SU-DHL-6 (cell line): Measurements from ENCODE around the gene LTBP1.

ENCODE experiments used
- H2AFZ ChIP-seq: fragments of 200-600 bp; sonication (generic); 2 replicates; pipeline ENCODE4 v1.6.1; 2014; ENCODE audit warnings: low read depth, mild to moderate bottlenecking, moderate library complexity, mixed read lengths, antibody characterized with exemption, low read length; ENCODE audit not compliant: severe bottlenecking
- H3F3A ChIP-seq: fragments of 200-600 bp; shearing (Covaris generic); 2 replicates; pipeline ENCODE4 v1.6.0; 2016; ENCODE audit warnings: antibody characterized with exemption, mild to moderate bottlenecking; ENCODE audit not compliant: insufficient read depth
- H3K27ac ChIP-seq: fragments of 200-600 bp; sonication (generic); 2 replicates; pipeline ENCODE4 v1.5.1; 2016; ENCODE audit warnings: low read depth, mild to moderate bottlenecking, low read length, moderate library complexity, mixed read lengths
- H3K27me3 ChIP-seq: fragments of 200-600 bp; sonication (generic), shearing (Covaris generic); 2 replicates; pipeline ENCODE4 v1.6.0; 2014; ENCODE audit warnings: mild to moderate bottlenecking, low read length
- H3K36me3 ChIP-seq: fragments of 200-600 bp; sonication (generic); 2 replicates; pipeline ENCODE4 v1.6.1; 2014; ENCODE audit warnings: mild to moderate bottlenecking, low read length, mixed read lengths
- H3K4me2 ChIP-seq: fragments of 300-600, 200-600 bp; shearing (Covaris generic), sonication (generic); 2 replicates; pipeline ENCODE4 v1.6.0; 2014; ENCODE audit warnings: low read length, low read depth, mild to moderate bottlenecking; ENCODE audit not compliant: poor library complexity, severe bottlenecking
- H3K4me3 ChIP-seq: fragments of 200-600 bp; sonication (generic); 2 replicates; pipeline ENCODE4 v1.5.1; 2014; ENCODE audit warnings: antibody characterized with exemption, low read length, mild to moderate bottlenecking, mixed read lengths; ENCODE audit not compliant: insufficient read depth, poor library complexity, severe bottlenecking
- H3K79me2 ChIP-seq: fragments of 200-600 bp; sonication (generic); 2 replicates; pipeline ENCODE4 v1.6.1; 2014; ENCODE audit warnings: mild to moderate bottlenecking, low read length, moderate library complexity; ENCODE audit not compliant: insufficient read depth
- H3K9ac ChIP-seq: fragments of 200-600 bp; sonication (generic); 2 replicates; pipeline ENCODE4 v1.7.0; 2014; ENCODE audit warnings: mild to moderate bottlenecking, low read length
- H3K9me2 ChIP-seq: fragments of 200-600 bp; sonication (generic); replicated peaks from 2 replicates; pipeline ENCODE4 v1.6.1; 2014; ENCODE audit warnings: low read length; ENCODE audit not compliant: insufficient read depth
- H3K9me3 ChIP-seq: fragments of 200-600 bp; sonication (generic); 2 replicates; pipeline ENCODE4 v1.6.1; 2014; ENCODE audit warnings: low read length, mixed read lengths; ENCODE audit not compliant: insufficient read depth
- H4K20me1 ChIP-seq: fragments of 200-600 bp; sonication (generic); 2 replicates; pipeline ENCODE4 v1.6.1; 2014; ENCODE audit warnings: low read depth, mild to moderate bottlenecking, antibody characterized with exemption, low read length, moderate library complexity, mixed read lengths
- EZH2phosphoT487 ChIP-seq: fragments of 200-600 bp; sonication (generic), shearing (Covaris generic); conservative IDR thresholded peaks from 2 replicates; pipeline ENCODE4 v1.6.1; 2018; ENCODE audit warnings: mild to moderate bottlenecking, antibody characterized with exemption, low read length, moderate library complexity, mixed read lengths
- TF ChIP-seq, protein P1 (sequence below): fragments of 200-600 bp; sonication (generic); IDR thresholded peaks from one replicate; pipeline ENCODE4 v1.5.1; 2017; ENCODE audit warnings: antibody characterized with exemption, mild to moderate bottlenecking, low read length, moderate library complexity; ENCODE audit not compliant: insufficient read depth, poor library complexity, severe bottlenecking

LTBP1 gene

DNA sequence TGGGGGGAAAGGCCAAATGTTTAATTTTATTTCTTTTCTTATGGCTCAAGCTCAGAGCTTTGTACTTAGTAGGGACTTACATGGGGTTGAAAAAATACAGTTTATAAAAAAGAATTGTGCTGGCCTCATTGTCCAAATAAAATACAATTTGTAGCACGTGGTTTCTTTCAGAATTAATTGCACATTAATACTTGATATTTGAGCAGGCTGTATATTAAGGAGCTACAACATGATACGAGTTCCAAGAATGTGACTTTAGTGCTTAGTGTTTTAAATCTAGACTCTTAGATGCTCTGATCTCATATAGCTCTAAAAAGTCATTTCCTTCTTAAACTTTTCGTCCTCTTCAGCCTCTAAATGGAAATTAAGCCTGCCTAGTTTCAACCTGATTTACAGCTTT, 483.3 kb downstream of the LTBP1 start:
- no peak overlapping the region for H3K9ac ChIP-seq
- H3K27ac ChIP-seq = no peak overlapping the region
- no peaks in the 10 kb centered on the region for H4K20me1 ChIP-seq
- no peaks in the 10 kb centered on the region for H3K27me3 ChIP-seq
- no peaks in the 10 kb centered on the region for H3K9me2 ChIP-seq
- TF ChIP-seq EZH2phosphoT487 = no peak
- TF ChIP-seq, protein P1, sequence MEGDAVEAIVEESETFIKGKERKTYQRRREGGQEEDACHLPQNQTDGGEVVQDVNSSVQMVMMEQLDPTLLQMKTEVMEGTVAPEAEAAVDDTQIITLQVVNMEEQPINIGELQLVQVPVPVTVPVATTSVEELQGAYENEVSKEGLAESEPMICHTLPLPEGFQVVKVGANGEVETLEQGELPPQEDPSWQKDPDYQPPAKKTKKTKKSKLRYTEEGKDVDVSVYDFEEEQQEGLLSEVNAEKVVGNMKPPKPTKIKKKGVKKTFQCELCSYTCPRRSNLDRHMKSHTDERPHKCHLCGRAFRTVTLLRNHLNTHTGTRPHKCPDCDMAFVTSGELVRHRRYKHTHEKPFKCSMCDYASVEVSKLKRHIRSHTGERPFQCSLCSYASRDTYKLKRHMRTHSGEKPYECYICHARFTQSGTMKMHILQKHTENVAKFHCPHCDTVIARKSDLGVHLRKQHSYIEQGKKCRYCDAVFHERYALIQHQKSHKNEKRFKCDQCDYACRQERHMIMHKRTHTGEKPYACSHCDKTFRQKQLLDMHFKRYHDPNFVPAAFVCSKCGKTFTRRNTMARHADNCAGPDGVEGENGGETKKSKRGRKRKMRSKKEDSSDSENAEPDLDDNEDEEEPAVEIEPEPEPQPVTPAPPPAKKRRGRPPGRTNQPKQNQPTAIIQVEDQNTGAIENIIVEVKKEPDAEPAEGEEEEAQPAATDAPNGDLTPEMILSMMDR = no peak
- no peak overlapping the region for H3K4me2 ChIP-seq
- no peaks in the 10 kb centered on the region for H3K9me3 ChIP-seq
- H3K4me3 ChIP-seq = no peak overlapping the region
- H3F3A ChIP-seq = no peaks in the 10 kb centered on the region
- no peaks in the 10 kb centered on the region for H3K36me3 ChIP-seq
- H3K79me2 ChIP-seq = no peaks in the 10 kb centered on the region
- no peak overlapping the region for H2AFZ ChIP-seq

- Histone ChIP-seq H4K20me1 (no peaks in the 10 kb centered on the region), H3K27ac (no peak overlapping the region), H3K4me3 (no peak overlapping the region), H3F3A (no peaks in the 10 kb centered on the region), H3K36me3 (no peaks in the 10 kb centered on the region), H3K9me3 (no peaks in the 10 kb centered on the region), H3K4me2 (no peak overlapping the region), H3K79me2 (no peaks in the 10 kb centered on the region), H2AFZ (no peak overlapping the region), H3K9ac (no peak overlapping the region), H3K9me2 (no peaks in the 10 kb centered on the region), H3K27me3 (no peaks in the 10 kb centered on the region)
- TF ChIP-seq, protein P1 = no peak
- TF ChIP-seq EZH2phosphoT487 = no peak
Observed at GRCh38 chr2:33430856-33431255, 484.1 kb downstream of the LTBP1 start.

- no peaks in the 10 kb centered on the region for H3K9me3 ChIP-seq
- TF ChIP-seq EZH2phosphoT487 = no peak
- TF ChIP-seq, protein P1 = no peak
- no peak overlapping the region for H2AFZ ChIP-seq
- H4K20me1 ChIP-seq = no peaks in the 10 kb centered on the region
- no peak overlapping the region for H3K4me3 ChIP-seq
- no peak overlapping the region for H3K9ac ChIP-seq
- H3F3A ChIP-seq = no peaks in the 10 kb centered on the region
- H3K9me2 ChIP-seq = no peaks in the 10 kb centered on the region
- no peak overlapping the region for H3K27ac ChIP-seq
- H3K4me2 ChIP-seq = no peak overlapping the region
- no peaks in the 10 kb centered on the region for H3K36me3 ChIP-seq
- H3K27me3 ChIP-seq = no peaks in the 10 kb centered on the region
- H3K79me2 ChIP-seq = no peaks in the 10 kb centered on the region
Observed at GRCh38 chr2:33432871-33433270, 486.1 kb downstream of the LTBP1 start.
